ENCODE measurements around the gene L1TD1.
"Not testable (repeated sequence)": the region's sequence is repeated elsewhere in the genome, so short reads cannot be mapped to it uniquely, and the experiment has no call there.

DNA sequence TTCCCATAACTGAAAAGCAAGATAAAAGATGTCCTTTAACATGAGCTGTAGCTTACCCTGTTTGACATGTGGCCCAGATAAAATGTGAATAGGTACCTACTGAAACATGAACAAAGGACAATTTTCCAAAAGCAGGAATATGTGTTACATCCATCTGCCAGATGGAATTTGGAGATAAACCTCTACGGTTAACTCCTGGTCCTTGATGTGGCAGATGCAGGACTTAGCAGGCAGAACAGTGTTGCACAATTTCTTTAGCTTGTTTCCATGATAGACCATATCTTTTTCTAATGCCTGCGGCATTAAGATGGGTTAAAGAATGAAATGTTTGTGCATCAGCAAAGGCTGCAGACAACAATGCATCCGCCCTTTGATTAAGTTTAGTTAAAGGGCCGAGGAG, 14.6 kb upstream of the L1TD1 start:
- not testable (repeated sequence) for TF ChIP-seq POLR2AphosphoS5, POLR2A (IDR thresholded peaks at IDR 0.05)
- TF ChIP-seq, protein P1, sequence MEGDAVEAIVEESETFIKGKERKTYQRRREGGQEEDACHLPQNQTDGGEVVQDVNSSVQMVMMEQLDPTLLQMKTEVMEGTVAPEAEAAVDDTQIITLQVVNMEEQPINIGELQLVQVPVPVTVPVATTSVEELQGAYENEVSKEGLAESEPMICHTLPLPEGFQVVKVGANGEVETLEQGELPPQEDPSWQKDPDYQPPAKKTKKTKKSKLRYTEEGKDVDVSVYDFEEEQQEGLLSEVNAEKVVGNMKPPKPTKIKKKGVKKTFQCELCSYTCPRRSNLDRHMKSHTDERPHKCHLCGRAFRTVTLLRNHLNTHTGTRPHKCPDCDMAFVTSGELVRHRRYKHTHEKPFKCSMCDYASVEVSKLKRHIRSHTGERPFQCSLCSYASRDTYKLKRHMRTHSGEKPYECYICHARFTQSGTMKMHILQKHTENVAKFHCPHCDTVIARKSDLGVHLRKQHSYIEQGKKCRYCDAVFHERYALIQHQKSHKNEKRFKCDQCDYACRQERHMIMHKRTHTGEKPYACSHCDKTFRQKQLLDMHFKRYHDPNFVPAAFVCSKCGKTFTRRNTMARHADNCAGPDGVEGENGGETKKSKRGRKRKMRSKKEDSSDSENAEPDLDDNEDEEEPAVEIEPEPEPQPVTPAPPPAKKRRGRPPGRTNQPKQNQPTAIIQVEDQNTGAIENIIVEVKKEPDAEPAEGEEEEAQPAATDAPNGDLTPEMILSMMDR (IDR thresholded peaks at IDR 0.05) = not testable (repeated sequence)
